HG02571 (cell line): ENCODE data around the gene SYP.
A peak's percentile ranks its signal among the peaks of the same experiment; 100 is the strongest.

Source experiments
- ATAC-seq: cut with Tn5 transposase; IDR thresholded peaks from one replicate; pipeline ENCODE4 v1.9.1; 2021; ENCODE audit warnings: mild to moderate bottlenecking, moderate library complexity; ENCODE audit not compliant: unreplicated experiment

Gene SYP

GRCh38 chrX:49199906-49200771 lies at the start of gene SYP:
Gene SYP (minus strand): TSS chrX:49200193. CDS start chrX:49200186, 7 bp downstream.
- ATAC-seq: peak; percentile 85

GRCh38 chrX:49249616-49250015 lies 49.6 kb upstream of the SYP start:
- ATAC-seq: no peak

GRCh38 chrX:49249071-49249470 lies 49.1 kb upstream of the SYP start:
- no peak for ATAC-seq

- no peak for ATAC-seq
These were observed 48.2 kb upstream of the SYP start for GRCh38 chrX:49247916-49248811.

GRCh38 chrX:49247346-49247745 lies 47.4 kb upstream of the SYP start:
- no peak for ATAC-seq

GRCh38 chrX:49246541-49246940 lies 46.5 kb upstream of the SYP start:
- no peak for ATAC-seq

- ATAC-seq: no peak
These were observed 44.2 kb upstream of the SYP start for GRCh38 chrX:49244207-49244606.

GRCh38 chrX:49243166-49243565 lies 43.2 kb upstream of the SYP start:
- no peak for ATAC-seq

- ATAC-seq: no peak
These were observed 42.6 kb upstream of the SYP start for GRCh38 chrX:49242545-49243066.

- ATAC-seq: no peak
These were observed 38.7 kb upstream of the SYP start for GRCh38 chrX:49238735-49239134.

GRCh38 chrX:49237060-49237459 lies 37.1 kb upstream of the SYP start:
- ATAC-seq: no peak

- no peak for ATAC-seq
These were observed 34.0 kb upstream of the SYP start for GRCh38 chrX:49233887-49234555.

- ATAC-seq: no peak
These were observed 33.2 kb upstream of the SYP start, which contains the start of gene CACNA1F for GRCh38 chrX:49233176-49233575. Gene CACNA1F (minus strand): TSS chrX:49233340. CDS start chrX:49233309, 31 bp downstream.

GRCh38 chrX:49232525-49232924 lies 32.5 kb upstream of the SYP start:
- no peak for ATAC-seq

GRCh38 chrX:49231333-49232000 lies 31.5 kb upstream of the SYP start:
- no peak for ATAC-seq

- peak; percentile 51 for ATAC-seq
These were observed 30.7 kb upstream of the SYP start for GRCh38 chrX:49230500-49231232.

- no peak for ATAC-seq
These were observed 28.2 kb upstream of the SYP start for GRCh38 chrX:49228185-49228584.

GRCh38 chrX:49227726-49228125 lies 27.7 kb upstream of the SYP start:
- ATAC-seq: no peak

- ATAC-seq: no peak
These were observed 27.0 kb upstream of the SYP start for GRCh38 chrX:49226946-49227345.

GRCh38 chrX:49225858-49226257 lies 25.9 kb upstream of the SYP start:
- ATAC-seq: no peak
